ENCODE results near the gene TNFRSF21.

DNA sequence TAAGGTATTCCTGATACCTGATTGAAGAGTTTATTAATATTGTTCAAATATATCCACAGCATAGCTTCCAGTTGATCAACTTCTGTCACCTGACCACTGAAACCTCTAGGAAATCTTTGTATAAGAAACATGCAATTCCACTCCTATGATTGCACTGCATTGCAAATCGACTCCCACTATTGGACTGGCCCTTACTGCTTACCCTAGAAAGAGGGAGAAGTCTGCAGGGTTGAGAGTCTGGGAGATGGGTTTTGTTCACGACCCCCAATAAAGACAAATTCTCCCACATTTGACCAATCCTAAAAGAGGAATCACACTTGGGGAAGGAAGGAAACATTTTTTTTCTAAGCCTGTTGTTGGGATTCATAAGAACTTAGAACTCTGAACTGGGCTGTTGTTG lies 43.7 kb downstream of the TNFRSF21 start:
- TF ChIP-seq CTCF (IDR thresholded peaks at IDR 0.05) (no peak), POLR2A (IDR thresholded peaks at IDR 0.05) (no peak)

Measured in lower leg skin (tissue), 3 donors.